ENCODE data around the gene NDST1.

NDST1 gene

DNA sequence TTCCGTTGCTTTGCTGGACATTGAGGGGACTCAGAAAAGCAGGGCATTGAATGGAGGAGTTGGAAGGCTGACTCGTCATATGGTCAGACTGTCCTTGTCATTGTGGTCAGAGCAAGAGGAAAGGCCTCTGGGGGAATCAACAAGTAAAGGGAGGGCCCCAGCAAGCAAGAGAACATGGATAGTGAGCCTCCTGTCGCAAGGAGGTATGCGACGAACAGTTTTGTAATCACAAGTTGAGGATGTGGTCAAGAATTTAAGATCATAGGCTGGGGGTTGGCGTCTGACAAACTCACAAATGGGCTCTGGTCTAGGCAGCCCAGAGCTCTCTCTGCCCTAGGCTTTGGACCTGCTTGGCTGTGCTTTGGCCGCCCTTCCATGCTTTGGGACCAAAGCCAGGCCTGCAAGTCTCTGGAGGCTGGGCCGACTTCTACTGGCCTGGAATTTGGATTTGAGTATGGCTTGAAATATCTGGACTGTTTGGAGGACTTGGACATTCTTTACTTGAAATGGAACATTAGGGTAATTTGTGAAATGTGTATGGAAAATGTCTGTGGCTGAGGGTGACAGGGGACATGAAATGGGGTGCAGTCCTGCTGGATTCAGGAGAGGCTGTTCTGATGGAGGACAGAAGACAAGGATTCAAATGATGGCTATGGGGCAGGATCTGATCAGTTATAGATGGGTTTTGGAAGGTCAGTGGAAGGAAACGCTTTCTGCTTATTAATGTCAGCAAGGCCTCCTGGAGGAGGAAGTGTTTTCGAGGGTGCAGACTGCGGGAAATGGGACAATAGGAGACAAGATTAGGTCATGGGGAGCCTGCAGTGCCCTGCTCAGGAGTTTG lies 19.2 kb upstream of the NDST1 start:
- H3K4me3 ChIP-seq (ENCODE audit: low read depth, low read length), result no peak overlapping the region

- no peak overlapping the region for H3K4me3 ChIP-seq (ENCODE audit: low read depth, low read length)
Measured at GRCh38 chr5:150489360-150490295, 18.3 kb upstream of the NDST1 start.

GRCh38 chr5:150490296-150490669 lies 17.6 kb upstream of the NDST1 start:
- H3K4me3 ChIP-seq (ENCODE audit: low read depth, low read length), result no peak overlapping the region

GRCh38 chr5:150490754-150491153 lies 17.2 kb upstream of the NDST1 start:
- H3K4me3 ChIP-seq (ENCODE audit: low read depth, low read length), result no peak overlapping the region

DNA sequence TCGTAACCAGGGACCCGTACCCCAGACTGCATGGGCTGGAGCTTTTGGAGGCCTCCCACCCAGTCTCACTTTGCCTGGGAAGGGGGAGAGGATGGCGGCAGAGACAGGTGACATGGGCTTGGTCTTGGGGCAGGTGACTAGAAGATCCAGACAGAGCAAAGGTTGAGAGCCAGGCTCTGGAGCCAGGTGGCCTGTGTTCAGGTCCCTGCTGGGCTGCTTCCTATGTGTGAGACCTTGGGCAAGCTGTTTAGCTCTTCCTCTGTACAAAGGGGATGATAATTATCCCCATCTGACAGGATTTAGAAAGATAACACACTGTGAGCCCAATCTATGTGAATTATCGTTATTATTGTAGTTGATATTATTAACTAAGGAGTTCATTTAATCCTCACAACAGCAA lies 16.1 kb upstream of the NDST1 start:
- H3K4me3 ChIP-seq (ENCODE audit: low read depth, low read length), result no peak overlapping the region

- no peak overlapping the region for H3K4me3 ChIP-seq (ENCODE audit: low read depth, low read length)
Measured at GRCh38 chr5:150492621-150493020, 15.3 kb upstream of the NDST1 start.

DNA sequence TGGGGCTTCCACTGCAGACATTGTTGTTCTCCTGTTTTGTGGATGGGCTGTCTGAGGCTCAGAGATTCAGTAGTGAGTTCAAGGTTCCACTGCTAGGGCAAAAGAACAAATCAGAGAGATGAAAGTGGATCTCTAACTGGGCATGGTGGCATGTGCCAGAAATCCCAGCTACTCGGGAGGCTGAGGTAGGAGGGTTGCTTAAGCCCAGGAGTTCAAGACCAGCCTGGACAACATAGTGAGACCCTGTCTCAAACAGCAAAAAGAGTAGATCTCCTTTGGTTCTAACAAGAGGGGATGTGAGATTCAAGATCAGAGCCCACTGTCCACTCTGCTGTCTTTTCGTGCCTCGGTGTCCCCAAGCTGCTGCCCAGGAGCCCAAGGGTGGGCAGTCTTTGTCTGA lies 11.8 kb upstream of the NDST1 start:
- H3K4me3 ChIP-seq (ENCODE audit: low read depth, low read length), result no peak overlapping the region

- H3K4me3 ChIP-seq (ENCODE audit: low read depth, low read length), result no peak overlapping the region
Measured at GRCh38 chr5:150496534-150496933, 11.4 kb upstream of the NDST1 start.

DNA sequence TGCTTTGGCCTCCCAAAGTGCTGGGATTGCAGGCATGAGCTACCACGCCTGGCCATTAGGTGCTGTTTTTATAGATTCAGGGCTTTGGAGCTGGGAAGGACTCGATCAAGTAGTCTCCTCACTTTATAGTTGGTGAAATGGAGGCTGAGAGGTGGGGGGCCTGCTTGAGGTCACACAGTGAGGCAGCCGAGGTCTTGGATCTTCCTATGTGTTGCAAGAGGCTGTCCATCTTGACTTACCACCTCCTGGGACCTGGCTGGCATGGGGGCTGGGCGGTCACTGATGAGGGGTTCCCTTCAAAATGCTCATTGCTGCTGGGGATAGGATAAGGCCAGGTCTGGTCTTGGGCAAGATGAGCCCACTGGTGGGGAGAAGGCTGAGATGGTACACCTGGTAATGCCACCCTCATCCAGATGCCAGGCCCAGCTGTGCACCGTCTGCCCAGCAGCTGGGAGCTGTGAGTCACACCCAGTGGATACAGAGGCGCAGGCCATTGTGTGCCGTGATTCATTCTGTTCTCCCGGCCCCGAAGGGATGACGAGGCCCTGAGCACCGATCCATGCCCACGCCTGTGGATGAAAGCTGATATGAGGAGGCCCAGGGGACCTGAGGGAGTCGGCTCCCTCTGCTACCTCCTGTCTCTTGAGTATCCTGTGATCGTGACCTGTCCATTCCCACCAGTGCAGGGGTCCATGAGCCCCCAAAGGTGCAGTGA lies 10.5 kb upstream of the NDST1 start:
- no peak overlapping the region for H3K4me3 ChIP-seq (ENCODE audit: low read depth, low read length)

DNA sequence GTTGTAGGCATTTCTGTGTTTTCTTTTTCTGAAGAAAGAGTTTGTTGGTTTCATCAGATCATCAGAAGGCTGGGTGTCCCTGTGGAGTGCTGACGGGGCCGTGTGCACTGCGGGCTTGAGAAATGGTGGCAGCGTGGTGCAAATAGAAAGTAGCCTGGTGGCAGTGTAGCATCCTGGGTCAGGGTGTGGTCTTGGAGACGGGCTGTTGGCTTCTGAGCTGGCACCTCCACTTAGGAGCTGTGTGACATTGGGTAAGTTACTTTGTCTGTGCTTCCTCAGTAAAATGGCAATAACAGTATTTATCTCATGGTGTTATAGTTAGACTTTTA lies 10.0 kb upstream of the NDST1 start:
- no peak overlapping the region for H3K4me3 ChIP-seq (ENCODE audit: low read depth, low read length)

GRCh38 chr5:150498501-150498900 lies 9.4 kb upstream of the NDST1 start:
- no peak overlapping the region for H3K4me3 ChIP-seq (ENCODE audit: low read depth, low read length)

DNA sequence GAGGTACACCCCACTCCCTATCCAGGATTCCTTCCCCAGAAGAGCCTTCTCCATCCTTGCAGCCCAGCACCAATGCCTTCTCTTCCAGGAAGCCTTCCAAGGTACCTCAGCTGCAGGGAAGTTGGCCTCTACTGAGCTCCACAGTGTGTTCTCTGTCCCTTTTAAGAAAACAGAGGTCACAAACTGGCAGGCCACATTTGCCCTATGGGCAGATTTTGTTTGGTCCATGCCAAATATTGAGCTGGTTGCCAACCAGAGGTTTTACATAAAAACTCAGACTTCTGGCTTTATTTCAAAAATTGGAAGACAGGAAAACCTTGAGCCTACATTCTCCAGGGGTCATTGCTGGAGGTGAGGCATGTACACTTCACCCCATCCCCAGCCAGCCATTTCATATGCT lies 9.0 kb upstream of the NDST1 start:
- no peak overlapping the region for H3K4me3 ChIP-seq (ENCODE audit: low read depth, low read length)

DNA sequence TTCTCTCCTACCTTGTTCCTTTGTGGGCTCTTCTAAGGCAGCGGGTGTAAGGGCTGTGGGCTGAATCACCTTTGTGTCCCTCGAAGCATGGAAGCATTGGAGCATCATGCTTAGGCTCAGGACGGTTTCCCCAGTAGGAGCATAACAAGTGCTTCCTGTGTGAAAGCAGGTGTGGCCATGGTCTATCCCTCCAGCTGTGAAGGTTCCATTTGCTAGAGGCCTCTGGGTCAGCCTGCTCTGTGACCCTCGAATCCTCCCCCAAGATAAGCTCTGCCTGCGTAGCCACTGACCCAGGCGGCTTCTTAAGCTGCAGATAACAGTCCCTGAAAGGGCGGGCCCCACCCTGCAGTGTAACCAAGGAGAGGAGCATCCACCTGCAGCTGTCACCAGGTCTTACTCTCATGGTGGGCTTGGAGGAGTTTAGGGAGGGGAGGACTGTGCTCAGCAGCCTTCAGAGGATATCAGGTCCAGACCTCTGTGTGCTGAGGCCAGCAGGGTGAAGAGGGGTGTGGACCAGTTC lies 8.4 kb upstream of the NDST1 start:
- H3K4me3 ChIP-seq (ENCODE audit: low read depth, low read length), result no peak overlapping the region

DNA sequence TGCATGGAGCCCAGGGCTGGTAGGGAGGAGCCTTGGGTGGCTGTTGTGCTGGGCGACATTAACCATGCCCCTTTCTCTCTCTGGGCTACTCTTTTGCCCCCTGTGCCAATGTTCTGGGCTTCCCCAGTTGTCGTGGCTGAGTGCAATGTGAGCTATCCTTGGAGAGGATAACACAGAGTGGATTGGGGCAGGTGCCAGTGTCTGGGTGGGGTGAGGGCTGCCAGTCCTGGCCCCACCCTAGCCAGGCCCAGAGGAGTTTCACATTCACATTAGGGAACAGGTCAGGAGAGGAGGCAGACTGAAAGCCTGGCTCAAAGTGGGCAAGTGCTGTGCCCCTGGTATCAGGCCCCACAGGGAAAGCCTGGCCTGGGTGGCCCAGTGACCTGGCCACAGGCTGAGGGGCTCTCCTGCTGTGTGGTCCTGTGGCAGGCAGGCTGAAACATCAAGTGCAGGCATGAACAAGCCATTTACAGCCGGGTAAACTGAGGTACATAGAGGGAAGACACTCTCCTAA lies 7.5 kb upstream of the NDST1 start:
- no peak overlapping the region for H3K4me3 ChIP-seq (ENCODE audit: low read depth, low read length)

DNA sequence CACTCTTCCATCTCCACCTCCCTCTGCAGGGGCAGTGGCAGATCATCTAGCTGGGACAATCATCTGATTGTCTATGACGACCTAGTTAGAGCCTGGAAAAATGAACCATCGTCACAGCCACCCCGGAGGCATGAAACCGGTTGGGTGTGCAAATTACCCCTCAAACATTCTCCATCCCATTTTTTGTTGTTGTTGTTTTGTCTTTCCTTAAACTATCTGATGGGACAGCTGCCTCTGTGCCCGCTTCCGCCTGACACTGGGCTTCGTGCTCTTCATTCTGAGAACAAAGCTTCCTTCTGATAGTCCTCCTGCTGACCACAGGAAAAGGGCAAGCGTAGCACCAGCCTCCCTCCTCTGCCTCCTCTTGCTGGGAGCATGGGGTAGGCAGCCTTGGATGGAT lies 7.0 kb upstream of the NDST1 start:
- no peak overlapping the region for H3K4me3 ChIP-seq (ENCODE audit: low read depth, low read length)

DNA sequence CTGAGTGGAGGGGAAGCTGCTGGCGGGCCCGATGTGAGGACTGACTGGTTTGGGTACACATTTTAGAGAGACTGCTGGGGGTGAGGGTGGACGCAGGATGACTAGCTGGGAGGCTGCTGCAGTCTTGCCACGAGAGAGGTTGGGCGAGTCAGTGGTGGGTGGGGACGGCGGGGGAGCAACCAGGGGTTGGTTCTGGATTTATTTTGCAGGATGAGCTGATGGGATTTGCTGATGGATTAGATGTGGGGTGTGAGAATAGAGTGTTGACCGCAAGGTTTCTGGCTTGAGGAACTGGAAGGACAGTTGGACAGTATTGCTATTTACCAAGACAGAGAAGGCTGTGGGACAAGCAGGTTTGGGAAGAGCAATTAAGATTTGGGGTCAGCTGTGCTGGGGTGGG lies 5.8 kb upstream of the NDST1 start:
- H3K4me3 ChIP-seq (ENCODE audit: low read depth, low read length), result no peak overlapping the region

GRCh38 chr5:150502847-150503246 lies 5.1 kb upstream of the NDST1 start:
- H3K4me3 ChIP-seq (ENCODE audit: low read depth, low read length), result no peak overlapping the region

GRCh38 chr5:150503386-150503785 lies 4.5 kb upstream of the NDST1 start:
- no peak overlapping the region for H3K4me3 ChIP-seq (ENCODE audit: low read depth, low read length)

- no peak overlapping the region for H3K4me3 ChIP-seq (ENCODE audit: low read depth, low read length)
Measured at GRCh38 chr5:150503977-150504620, 3.8 kb upstream of the NDST1 start.

- no peak overlapping the region for H3K4me3 ChIP-seq (ENCODE audit: low read depth, low read length)
Measured at GRCh38 chr5:150505041-150505511, 2.9 kb upstream of the NDST1 start.
